ENCODE results near the gene NCKAP5.
"Not testable (repeated sequence)": the region's sequence is repeated elsewhere in the genome, so short reads cannot be mapped to it uniquely, and the experiment has no call there.

Gene NCKAP5

DNA sequence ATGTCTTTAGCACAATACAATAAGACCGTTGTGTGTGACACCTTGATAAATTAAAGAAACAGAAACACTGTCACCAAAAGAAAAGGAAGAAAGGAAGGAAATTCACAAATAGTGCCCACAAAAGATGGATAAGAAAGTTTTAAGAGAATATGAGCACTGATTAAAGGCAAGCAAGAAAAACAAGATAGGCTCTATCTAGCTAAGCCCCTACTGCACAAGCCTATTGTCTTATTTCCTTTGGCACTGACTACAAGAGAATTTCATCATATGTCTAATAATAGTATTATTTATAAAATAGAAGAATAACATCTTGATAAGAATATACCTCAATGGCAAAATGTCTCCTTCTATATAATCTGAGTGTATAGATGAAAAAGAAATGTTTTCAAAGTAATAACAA lies 335.7 kb downstream of the NCKAP5 start:
- Mint-ChIP-seq H3K9me3 (no peaks in the 10 kb centered on the region), H3K27me3 (ENCODE audit: low read depth) (no peaks in the 10 kb centered on the region), H3K27ac (no peak overlapping the region), H3K36me3 (ENCODE audit: low read depth) (no peaks in the 10 kb centered on the region), H3K4me3 (no peak overlapping the region), H3K4me1 (ENCODE audit: low read depth) (no peaks in the 10 kb centered on the region)

- no peak overlapping the region for H3K4me3 Mint-ChIP-seq
- H3K27ac Mint-ChIP-seq, result no peak overlapping the region
- H3K9me3 Mint-ChIP-seq, result no peaks in the 10 kb centered on the region
- no peaks in the 10 kb centered on the region for H3K36me3 Mint-ChIP-seq (ENCODE audit: low read depth)
- no peaks in the 10 kb centered on the region for H3K27me3 Mint-ChIP-seq (ENCODE audit: low read depth)
- no peaks in the 10 kb centered on the region for H3K4me1 Mint-ChIP-seq (ENCODE audit: low read depth)
Observed at GRCh38 chr2:133231264-133231663, 337.0 kb downstream of the NCKAP5 start.

GRCh38 chr2:133229974-133230373 lies 338.3 kb downstream of the NCKAP5 start:
- H3K4me1 Mint-ChIP-seq (ENCODE audit: low read depth), result no peaks in the 10 kb centered on the region
- no peaks in the 10 kb centered on the region for H3K36me3 Mint-ChIP-seq (ENCODE audit: low read depth)
- H3K4me3 Mint-ChIP-seq, result no peak overlapping the region
- no peaks in the 10 kb centered on the region for H3K9me3 Mint-ChIP-seq
- H3K27me3 Mint-ChIP-seq (ENCODE audit: low read depth), result no peaks in the 10 kb centered on the region
- no peak overlapping the region for H3K27ac Mint-ChIP-seq

- no peaks in the 10 kb centered on the region for H3K9me3 Mint-ChIP-seq
- H3K27me3 Mint-ChIP-seq (ENCODE audit: low read depth), result no peaks in the 10 kb centered on the region
- H3K4me1 Mint-ChIP-seq (ENCODE audit: low read depth), result no peaks in the 10 kb centered on the region
- no peak overlapping the region for H3K4me3 Mint-ChIP-seq
- no peaks in the 10 kb centered on the region for H3K36me3 Mint-ChIP-seq (ENCODE audit: low read depth)
- no peak overlapping the region for H3K27ac Mint-ChIP-seq
Observed at GRCh38 chr2:133223226-133223625, 345.0 kb downstream of the NCKAP5 start.

- no peaks in the 10 kb centered on the region for H3K27me3 Mint-ChIP-seq (ENCODE audit: low read depth)
- no peak overlapping the region for H3K27ac Mint-ChIP-seq
- no peaks in the 10 kb centered on the region for H3K9me3 Mint-ChIP-seq
- H3K4me3 Mint-ChIP-seq, result no peak overlapping the region
- no peaks in the 10 kb centered on the region for H3K36me3 Mint-ChIP-seq (ENCODE audit: low read depth)
- no peaks in the 10 kb centered on the region for H3K4me1 Mint-ChIP-seq (ENCODE audit: low read depth)
Observed at GRCh38 chr2:133221398-133221797, 346.9 kb downstream of the NCKAP5 start.

DNA sequence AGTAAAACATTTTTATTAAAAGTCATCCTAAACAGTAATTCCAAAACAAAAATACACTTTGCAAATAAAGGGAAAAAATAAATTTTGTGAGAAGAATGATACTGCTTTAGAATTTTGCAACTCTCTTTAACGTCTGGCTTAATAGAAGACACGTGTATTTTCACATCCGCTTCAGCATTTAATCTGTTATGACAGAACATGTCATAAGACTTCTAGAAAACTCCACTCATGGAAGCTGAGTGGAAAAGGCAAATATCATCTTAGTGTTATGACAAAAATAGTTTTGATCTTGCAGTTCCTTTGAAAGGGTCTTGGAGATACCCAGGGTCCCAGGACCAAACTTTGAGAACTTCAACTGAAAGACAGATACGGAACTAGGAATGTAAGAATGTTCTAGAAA lies 350.1 kb downstream of the NCKAP5 start:
- no peaks in the 10 kb centered on the region for H3K36me3 Mint-ChIP-seq (ENCODE audit: low read depth)
- no peak overlapping the region for H3K27ac Mint-ChIP-seq
- no peaks in the 10 kb centered on the region for H3K4me1 Mint-ChIP-seq (ENCODE audit: low read depth)
- peaks cover 2% of the 10 kb centered on the region for H3K9me3 Mint-ChIP-seq
- no peak overlapping the region for H3K4me3 Mint-ChIP-seq
- H3K27me3 Mint-ChIP-seq (ENCODE audit: low read depth), result no peaks in the 10 kb centered on the region

- peaks cover 2% of the 10 kb centered on the region for H3K9me3 Mint-ChIP-seq
- no peaks in the 10 kb centered on the region for H3K4me1 Mint-ChIP-seq (ENCODE audit: low read depth)
- no peak overlapping the region for H3K27ac Mint-ChIP-seq
- no peak overlapping the region for H3K4me3 Mint-ChIP-seq
- no peaks in the 10 kb centered on the region for H3K27me3 Mint-ChIP-seq (ENCODE audit: low read depth)
- H3K36me3 Mint-ChIP-seq (ENCODE audit: low read depth), result no peaks in the 10 kb centered on the region
Observed at GRCh38 chr2:133215477-133215876, 352.8 kb downstream of the NCKAP5 start.

- H3K4me3 Mint-ChIP-seq, result no peak overlapping the region
- H3K36me3 Mint-ChIP-seq (ENCODE audit: low read depth), result no peaks in the 10 kb centered on the region
Observed at GRCh38 chr2:133213651-133214050, 354.6 kb downstream of the NCKAP5 start.

DNA sequence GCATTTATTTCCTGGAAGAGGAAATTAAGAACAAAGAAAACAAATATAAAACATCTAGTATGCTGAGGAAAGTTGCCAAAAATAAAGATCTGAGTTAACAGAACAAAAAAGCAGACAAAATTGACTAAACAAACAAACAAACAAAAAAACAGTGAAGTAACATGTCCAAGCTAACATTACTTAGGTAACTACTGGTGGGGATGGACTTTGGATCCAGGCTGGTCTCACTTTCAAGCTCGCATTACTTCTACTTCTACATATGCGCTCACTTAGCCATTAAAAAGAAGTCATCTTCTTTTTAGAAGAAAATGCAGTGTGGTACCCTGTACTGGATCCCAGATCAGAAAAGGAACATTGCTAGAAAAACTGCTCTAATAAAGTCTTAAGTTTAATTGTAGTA lies 358.9 kb downstream of the NCKAP5 start:
- Mint-ChIP-seq H3K9me3 (no peaks in the 10 kb centered on the region), H3K36me3 (ENCODE audit: low read depth) (no peaks in the 10 kb centered on the region), H3K27me3 (ENCODE audit: low read depth) (no peaks in the 10 kb centered on the region), H3K4me1 (ENCODE audit: low read depth) (no peaks in the 10 kb centered on the region), H3K27ac (no peak overlapping the region), H3K4me3 (no peak overlapping the region)

More at GRCh38 chr2:133213651-133214050, 354.6 kb downstream of the NCKAP5 start:
- no peaks in the 10 kb centered on the region for H3K4me1 Mint-ChIP-seq (ENCODE audit: low read depth)
- H3K27me3 Mint-ChIP-seq (ENCODE audit: low read depth), result no peaks in the 10 kb centered on the region
- no peak overlapping the region for H3K27ac Mint-ChIP-seq
- peaks cover 2% of the 10 kb centered on the region for H3K9me3 Mint-ChIP-seq

- H3K4me3 Mint-ChIP-seq; H3K36me3 Mint-ChIP-seq (ENCODE audit: low read depth); H3K27me3 Mint-ChIP-seq (ENCODE audit: low read depth); H3K4me1 Mint-ChIP-seq (ENCODE audit: low read depth); H3K27ac Mint-ChIP-seq; H3K9me3 Mint-ChIP-seq: not testable (repeated sequence)
Observed at GRCh38 chr2:133206666-133207065, 361.6 kb downstream of the NCKAP5 start.

DNA sequence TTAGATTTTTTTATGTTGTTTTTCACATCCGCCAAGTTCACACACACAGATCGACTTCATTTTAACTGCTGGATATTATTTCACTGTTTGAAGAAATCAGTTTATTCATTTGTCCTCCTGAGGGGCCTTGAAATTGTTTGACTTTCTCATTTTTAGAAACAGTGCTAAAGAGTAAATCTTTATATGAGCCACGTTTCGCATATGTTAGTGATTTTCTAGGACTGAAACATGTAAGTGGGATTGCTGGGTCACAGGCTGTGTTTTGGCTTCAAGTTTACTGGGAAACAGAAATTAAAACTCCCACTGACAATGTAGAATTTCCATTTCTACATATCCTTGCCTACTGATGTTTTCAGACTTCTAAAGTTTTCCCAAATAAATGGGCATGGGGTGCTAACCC lies 363.8 kb downstream of the NCKAP5 start:
- peaks cover 4% of the 10 kb centered on the region for H3K9me3 Mint-ChIP-seq
- H3K27ac Mint-ChIP-seq, result no peak overlapping the region
- H3K4me3 Mint-ChIP-seq, result no peak overlapping the region
- no peaks in the 10 kb centered on the region for H3K27me3 Mint-ChIP-seq (ENCODE audit: low read depth)
- no peaks in the 10 kb centered on the region for H3K4me1 Mint-ChIP-seq (ENCODE audit: low read depth)
- H3K36me3 Mint-ChIP-seq (ENCODE audit: low read depth), result no peaks in the 10 kb centered on the region

GRCh38 chr2:133200684-133201421 lies 367.4 kb downstream of the NCKAP5 start:
- Mint-ChIP-seq H3K27ac (no peak overlapping the region), H3K36me3 (ENCODE audit: low read depth) (no peaks in the 10 kb centered on the region), H3K27me3 (ENCODE audit: low read depth) (no peaks in the 10 kb centered on the region), H3K4me1 (ENCODE audit: low read depth) (no peaks in the 10 kb centered on the region), H3K9me3 (peaks cover 4% of the 10 kb centered on the region), H3K4me3 (no peak overlapping the region)

DNA sequence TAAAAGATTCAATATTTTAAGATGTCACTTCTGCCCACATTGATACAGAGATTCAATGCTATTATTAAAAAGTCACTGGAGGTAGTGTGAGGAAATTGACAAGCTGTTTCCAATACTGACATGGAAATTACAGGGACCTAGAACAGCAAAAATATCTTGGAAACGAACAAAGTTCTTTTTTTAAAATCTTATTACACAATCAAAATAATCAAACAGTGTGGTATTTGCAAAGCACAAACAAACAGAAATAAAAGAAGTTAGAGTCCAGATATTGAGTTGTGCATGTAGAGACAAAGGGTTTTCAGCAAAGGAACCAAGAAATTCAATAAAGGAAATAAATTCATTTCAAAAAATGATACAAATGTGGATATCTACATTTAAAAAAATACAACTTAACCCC lies 369.6 kb downstream of the NCKAP5 start:
- Mint-ChIP-seq H3K27me3 (ENCODE audit: low read depth) (no peaks in the 10 kb centered on the region), H3K27ac (no peak overlapping the region), H3K4me3 (no peak overlapping the region), H3K4me1 (ENCODE audit: low read depth) (no peaks in the 10 kb centered on the region), H3K36me3 (ENCODE audit: low read depth) (no peaks in the 10 kb centered on the region), H3K9me3 (peaks cover 4% of the 10 kb centered on the region)

GRCh38 chr2:133197156-133197555 lies 371.1 kb downstream of the NCKAP5 start:
- Mint-ChIP-seq H3K9me3 (peaks cover 4% of the 10 kb centered on the region), H3K36me3 (ENCODE audit: low read depth) (no peaks in the 10 kb centered on the region), H3K27me3 (ENCODE audit: low read depth) (no peaks in the 10 kb centered on the region), H3K27ac (no peak overlapping the region), H3K4me3 (no peak overlapping the region), H3K4me1 (ENCODE audit: low read depth) (no peaks in the 10 kb centered on the region)

DNA sequence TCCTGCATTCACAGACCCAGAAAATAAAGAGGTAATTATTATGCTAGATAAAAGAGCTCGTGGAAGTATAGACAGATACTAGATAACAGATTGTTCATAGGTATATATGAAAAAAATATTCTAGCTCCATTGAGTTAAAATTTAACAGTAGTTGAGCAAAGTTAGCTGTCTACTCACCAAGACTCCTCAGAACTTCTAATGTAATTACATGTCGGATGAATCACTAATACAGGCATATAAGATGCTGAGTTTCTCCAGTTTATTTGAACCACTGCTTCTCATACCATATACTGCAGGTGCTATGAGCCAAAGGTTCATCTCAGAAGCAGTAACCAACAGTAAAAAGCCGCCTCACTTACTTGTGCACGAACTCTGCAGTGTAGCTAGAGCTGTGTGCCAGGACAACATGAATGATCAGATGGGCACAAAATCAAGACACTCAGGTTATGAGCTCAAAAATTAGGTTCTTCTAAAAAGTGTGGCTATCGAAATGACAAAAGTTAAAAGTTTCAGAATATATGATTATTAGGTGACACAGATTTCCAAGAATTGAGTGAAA lies 373.4 kb downstream of the NCKAP5 start:
- Mint-ChIP-seq H3K4me1 (ENCODE audit: low read depth) (no peaks in the 10 kb centered on the region), H3K27ac (no peak overlapping the region), H3K36me3 (ENCODE audit: low read depth) (no peaks in the 10 kb centered on the region), H3K9me3 (peaks cover 5% of the 10 kb centered on the region), H3K4me3 (no peak overlapping the region), H3K27me3 (ENCODE audit: low read depth) (no peaks in the 10 kb centered on the region)

DNA sequence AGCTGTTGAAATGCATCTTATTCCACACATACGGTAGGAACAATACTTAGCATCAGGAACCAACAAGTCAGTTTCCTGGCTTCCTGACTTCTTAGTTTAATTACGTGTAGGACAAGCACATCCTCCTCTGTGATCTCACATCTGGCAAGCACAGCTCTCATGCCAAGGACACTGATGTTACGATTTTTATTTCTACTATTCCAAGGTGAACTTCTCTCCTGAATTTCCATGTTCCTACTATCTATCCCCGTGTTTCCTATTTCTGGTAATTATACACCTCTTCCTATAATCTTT lies 374.0 kb downstream of the NCKAP5 start:
- Mint-ChIP-seq H3K36me3 (ENCODE audit: low read depth) (no peaks in the 10 kb centered on the region), H3K4me3 (no peak overlapping the region)

More for the DNA sequence above, 374.0 kb downstream of the NCKAP5 start:
- Mint-ChIP-seq H3K27me3 (ENCODE audit: low read depth) (no peaks in the 10 kb centered on the region), H3K9me3 (peaks cover 5% of the 10 kb centered on the region), H3K4me1 (ENCODE audit: low read depth) (no peaks in the 10 kb centered on the region), H3K27ac (no peak overlapping the region)
